MG63 (cell line): ENCODE measurements around the gene TMEM59L. TPM values are rescaled to one million over a fixed set of nuclear protein-coding genes. Genes with fewer than 3 reads are reported as not detected.
"Not testable (repeated sequence)": the region's sequence is repeated elsewhere in the genome, so short reads cannot be mapped to it uniquely, and the experiment has no call there.

ENCODE experiments used
- DNase-seq: peaks from one replicate; pipeline ENCODE4 v3.0.0-alpha.2; 2020
- H3K27me3 ChIP-seq: fragments of 250-450 bp; sonication (Bioruptor Pico); 2 replicates; pipeline ENCODE4 v1.5.1; 2020; ENCODE audit warnings: mild to moderate bottlenecking, moderate library complexity
- H3K36me3 ChIP-seq: fragments of 250-450 bp; sonication (Bioruptor Pico); 2 replicates; pipeline ENCODE4 v1.5.1; 2020; ENCODE audit warnings: mild to moderate bottlenecking, moderate library complexity
- H3K4me3 ChIP-seq: fragments of 250-450 bp; sonication (Bioruptor Pico); 2 replicates; pipeline ENCODE4 v1.5.1; 2020; ENCODE audit warnings: mild to moderate bottlenecking, moderate library complexity
- H3K9me3 ChIP-seq: fragments of 250-450 bp; sonication (Bioruptor Pico); 2 replicates; pipeline ENCODE4 v1.5.1; 2020; ENCODE audit warnings: mild to moderate bottlenecking, moderate library complexity
- total RNA-seq: library from RNA; depleted of rRNA; stranded (reverse); fragments of >200 nt; shearing (Covaris generic); gene quantifications from 2 replicates; pipeline ENCODE4 v1.2.3, GENCODE V29; 2014; ENCODE audit warnings: low replicate concordance

TMEM59L gene
- total RNA-seq, 1 experiment from 2014 or later, result 0.36 TPM

DNA sequence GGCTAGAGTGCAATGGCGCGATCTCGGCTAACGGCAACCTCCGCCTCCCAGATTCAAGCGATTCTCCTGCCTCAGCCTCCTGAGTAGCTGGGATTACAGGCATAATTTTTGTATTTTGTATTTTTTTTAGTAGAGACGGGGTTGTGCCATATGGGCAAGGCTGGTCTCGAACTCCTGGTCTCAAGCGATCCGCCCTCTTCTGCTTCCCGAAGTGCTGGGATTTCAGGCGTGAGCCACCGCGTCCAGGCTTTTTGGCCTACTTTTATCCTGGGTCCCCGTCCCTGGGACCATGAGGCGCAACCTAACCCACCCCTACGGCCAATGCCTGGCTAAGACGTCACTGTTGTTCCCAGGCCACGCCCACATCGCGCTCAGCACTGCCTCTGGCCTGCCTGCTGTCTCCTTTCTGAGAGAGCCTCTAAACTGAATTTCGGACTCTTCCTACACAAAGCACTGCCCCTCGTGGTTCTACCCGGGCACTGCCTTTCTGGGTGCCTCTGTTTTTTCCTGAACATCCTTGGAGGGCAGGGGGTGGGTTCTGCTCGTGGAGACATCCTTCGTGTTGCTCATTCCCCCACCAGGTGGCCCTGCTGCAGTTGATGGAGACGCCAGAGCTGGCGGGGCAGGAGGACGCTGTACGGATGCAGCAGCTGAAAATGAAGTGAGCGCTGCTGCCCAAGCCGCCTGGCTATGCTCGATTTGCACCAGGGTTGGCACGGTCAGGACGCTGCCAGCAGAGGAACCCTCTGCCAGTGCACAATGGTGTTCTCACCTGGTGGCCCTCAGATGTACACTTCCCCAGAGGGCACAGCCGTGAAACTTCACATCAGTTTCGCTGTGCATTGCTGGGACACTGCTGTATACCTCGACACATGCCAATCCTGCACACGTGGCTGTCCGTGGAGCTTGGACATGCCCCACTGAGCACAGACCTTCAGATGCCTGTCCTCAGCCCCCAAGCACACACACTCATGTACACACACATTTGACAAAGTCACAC is 22.1 kb upstream of the TMEM59L start:
- Histone ChIP-seq H3K4me3 (no peak overlapping the region), H3K9me3 (no peaks in the 10 kb centered on the region), H3K27me3 (no peaks in the 10 kb centered on the region), H3K36me3 (peaks cover 17% of the 10 kb centered on the region)
- DNase-seq, result no peak

DNA sequence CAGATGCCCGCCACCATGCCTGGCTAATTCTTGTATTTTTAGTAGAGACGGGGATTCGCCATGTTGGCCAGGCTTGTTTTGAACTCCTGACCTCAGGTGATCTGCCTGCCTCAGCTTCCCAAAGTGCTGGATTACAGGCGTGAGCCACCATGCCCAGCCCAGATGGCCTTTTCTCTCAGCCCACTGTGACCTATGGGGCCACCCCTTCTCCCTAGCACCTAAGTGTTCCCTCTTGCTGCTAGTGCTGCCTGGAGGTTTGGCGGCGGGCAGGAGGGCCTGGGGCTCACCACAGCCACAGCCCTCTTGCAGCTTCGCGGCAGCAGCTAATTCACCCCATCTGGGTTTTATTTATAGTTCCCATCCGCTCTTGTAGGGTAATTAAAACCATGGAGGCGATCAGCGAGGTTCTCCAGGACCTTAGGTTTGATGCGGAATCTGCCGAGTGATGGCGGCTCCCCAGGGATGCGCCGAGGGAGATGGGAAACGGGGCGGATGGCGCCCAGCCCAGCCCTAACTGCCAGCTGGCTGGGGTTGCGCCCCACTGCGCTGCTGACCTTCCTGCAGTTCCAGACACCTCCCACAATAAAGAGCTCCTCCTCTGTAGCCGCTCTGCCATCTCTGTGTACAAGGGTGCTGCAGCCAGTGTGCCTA is 20.8 kb upstream of the TMEM59L start:
- H3K27me3 ChIP-seq, result no peaks in the 10 kb centered on the region
- no peaks in the 10 kb centered on the region for H3K9me3 ChIP-seq
- peaks cover 17% of the 10 kb centered on the region for H3K36me3 ChIP-seq
- no peak for DNase-seq
- no peak overlapping the region for H3K4me3 ChIP-seq

DNA sequence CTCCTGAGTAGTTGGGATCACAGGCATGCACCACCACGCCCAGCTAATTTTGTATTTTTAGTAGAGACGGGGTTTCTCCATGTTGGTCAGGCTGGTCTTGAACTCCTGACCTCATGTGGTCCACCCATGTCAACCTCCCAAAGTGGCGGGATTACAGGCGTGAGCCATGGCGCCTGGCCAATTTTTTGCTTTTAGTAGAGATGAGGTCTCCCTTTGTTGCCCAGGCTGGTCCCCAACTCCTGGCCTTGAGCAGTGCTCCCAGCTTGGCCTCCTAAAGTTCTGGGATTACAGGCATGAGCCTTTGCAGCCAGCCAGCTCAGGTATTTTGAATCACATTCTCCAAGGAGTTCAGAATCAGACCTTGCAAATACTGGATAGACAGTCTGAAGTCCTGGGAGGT is 19.9 kb upstream of the TMEM59L start:
- not testable (repeated sequence) for H3K9me3 ChIP-seq, DNase-seq, H3K4me3 ChIP-seq, H3K27me3 ChIP-seq
- peaks cover 17% of the 10 kb centered on the region for H3K36me3 ChIP-seq

DNA sequence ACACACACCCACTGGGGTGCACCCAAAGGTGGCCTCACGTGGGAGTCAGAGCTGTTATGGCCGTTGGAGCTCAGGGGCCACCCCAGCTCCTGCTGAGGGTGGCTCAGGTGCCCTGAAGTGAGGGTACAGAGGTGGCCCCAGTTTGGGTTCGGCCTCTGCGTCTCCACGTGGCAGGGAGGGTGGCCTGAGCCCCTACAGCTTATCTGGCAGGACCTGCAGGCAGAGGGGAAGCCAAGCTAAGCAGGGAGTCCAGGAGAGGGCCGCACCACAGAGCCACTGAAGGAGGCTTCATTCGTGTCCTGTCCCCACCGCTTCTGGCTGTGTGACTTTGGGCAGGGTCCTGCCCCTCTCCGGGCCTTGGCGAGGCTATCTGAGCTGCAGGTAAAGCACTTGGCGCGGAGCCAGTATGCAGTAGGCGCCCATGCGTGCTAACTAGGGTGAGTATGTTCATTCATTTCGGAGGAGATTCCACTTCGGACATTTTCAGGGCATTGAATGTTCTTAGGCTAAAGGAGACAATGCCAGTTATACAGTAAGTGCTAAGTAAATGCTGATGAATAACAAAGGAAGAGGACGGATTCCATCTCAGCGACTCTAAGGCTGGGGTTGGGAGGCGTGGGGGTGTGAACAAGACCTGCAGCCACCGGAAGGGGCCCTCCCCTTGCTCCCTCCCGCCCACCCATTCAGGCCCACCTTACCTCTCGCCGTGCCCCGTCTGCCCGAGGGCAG is 19.1 kb upstream of the TMEM59L start:
- Histone ChIP-seq H3K9me3 (no peaks in the 10 kb centered on the region), H3K27me3 (no peaks in the 10 kb centered on the region), H3K36me3 (peaks cover 17% of the 10 kb centered on the region), H3K4me3 (no peak overlapping the region)
- DNase-seq, result no peak

DNA sequence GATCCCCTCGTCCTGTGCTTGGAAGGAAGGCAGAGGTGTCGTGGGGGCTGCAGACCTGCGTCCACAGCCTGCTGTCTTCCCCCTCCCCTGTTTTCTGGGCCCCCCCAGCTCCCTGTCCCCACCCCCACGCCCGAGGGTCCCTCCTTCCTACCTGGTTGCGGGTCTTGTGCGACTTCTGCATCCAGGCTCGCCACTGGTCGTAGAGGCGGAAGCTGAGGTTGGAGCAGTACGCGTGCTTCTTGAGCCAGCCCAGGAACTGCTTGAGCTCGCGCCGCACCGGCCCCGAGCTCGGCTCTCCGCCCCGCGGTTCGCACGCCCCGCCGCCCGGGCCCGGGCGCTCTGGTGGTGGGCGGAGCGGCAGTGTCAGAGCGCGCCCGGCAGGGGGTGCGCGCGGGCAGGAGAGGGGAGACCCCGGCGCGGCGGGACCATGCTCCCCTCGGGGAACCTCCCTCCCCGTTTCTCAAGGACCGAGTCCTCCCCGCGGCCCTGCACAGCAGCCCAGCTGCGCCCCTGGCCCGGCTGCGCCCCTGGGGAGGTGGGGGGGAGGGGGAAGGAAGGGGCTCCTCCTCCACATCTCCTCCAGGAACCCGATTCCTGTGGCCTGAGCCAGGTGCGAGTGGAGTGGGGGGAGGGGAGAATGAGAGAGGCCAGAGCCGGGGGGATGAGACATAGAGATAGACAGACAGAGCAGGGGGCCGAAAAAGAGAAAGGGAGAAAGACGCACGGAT is 18.4 kb upstream of the TMEM59L start:
- no peaks in the 10 kb centered on the region for H3K27me3 ChIP-seq
- no peaks in the 10 kb centered on the region for H3K9me3 ChIP-seq
- peak overlapping the region; percentile 32 for H3K4me3 ChIP-seq
- DNase-seq, result peak; percentile 78
- H3K36me3 ChIP-seq, result peaks cover 17% of the 10 kb centered on the region

DNA sequence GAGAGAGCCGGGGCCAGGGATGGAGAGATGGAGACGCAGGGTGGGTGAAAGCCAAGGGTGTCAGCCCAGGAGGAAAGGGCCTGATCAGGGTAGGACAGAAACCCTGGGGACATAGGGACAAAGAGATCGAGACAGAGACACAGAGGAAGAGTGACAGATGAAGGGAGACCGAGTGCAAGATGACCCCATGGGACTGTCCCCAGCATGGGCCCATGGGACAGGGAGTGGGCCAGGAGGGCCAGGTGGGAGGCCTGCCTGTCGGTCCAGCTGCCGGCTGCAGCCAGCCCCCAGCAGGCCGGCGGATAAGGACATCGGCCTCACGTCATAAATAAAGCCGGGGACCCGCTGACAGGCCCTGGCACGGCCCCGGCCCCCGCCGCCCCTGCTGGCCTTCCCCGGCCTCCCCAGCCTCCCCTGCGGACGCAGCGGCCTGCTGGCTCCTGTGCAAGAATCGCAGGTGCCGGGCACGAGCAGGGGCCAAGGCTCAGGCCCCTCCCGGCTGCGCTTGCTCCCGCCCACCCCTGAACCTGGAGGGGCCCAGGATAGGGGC is 17.8 kb upstream of the TMEM59L start:
- no peaks in the 10 kb centered on the region for H3K9me3 ChIP-seq
- no peak for DNase-seq
- H3K27me3 ChIP-seq, result no peaks in the 10 kb centered on the region
- H3K4me3 ChIP-seq, result peak overlapping the region; percentile 32
- H3K36me3 ChIP-seq, result peaks cover 17% of the 10 kb centered on the region

DNA sequence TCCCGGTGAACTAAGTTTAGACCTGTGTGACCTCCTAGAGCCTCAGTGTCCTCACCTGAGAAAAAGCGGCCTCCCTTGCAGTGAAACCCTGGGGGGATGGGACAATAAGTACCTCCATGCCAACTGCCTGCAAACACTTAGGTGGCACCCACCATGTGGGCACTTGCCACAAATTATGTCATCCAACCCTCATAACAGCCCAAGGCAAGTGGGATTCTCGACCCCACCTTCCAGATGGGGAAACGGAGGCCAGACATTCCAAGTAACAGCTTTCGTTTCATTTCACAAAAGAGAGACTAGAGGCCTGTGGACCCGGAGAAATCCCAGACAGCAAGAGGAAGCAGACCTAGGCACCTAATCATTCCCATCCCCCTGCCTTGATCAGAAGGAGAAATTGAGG is 17.2 kb upstream of the TMEM59L start:
- Histone ChIP-seq H3K27me3 (no peaks in the 10 kb centered on the region), H3K9me3 (no peaks in the 10 kb centered on the region), H3K4me3 (no peak overlapping the region), H3K36me3 (peaks cover 14% of the 10 kb centered on the region)
- DNase-seq, result no peak

DNA sequence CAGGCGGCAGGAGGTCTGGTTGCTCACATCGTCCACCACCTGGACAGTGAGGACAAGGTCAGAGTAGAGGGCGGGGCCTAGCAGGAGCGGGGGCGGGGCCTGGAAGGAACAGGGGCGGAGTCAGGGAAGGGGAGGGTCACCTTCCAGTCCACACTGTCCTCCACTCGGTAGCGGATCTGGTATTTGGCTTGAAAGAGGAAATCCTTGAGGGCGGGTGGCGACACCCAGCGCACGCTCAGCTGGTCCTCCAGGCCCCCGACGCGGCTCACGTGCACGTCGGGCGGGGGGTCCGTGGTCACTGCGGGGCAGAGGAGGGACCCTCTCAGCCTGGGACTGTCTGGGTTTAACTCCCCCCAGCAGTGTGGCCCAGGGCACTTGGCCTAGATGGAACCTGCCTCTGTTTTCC is 15.9 kb upstream of the TMEM59L start:
- Histone ChIP-seq H3K27me3 (no peaks in the 10 kb centered on the region), H3K9me3 (no peaks in the 10 kb centered on the region), H3K36me3 (peaks cover 5% of the 10 kb centered on the region; the same call in 1 of the 2 replicates), H3K4me3 (no peak overlapping the region)
- peak; percentile 48 for DNase-seq

DNA sequence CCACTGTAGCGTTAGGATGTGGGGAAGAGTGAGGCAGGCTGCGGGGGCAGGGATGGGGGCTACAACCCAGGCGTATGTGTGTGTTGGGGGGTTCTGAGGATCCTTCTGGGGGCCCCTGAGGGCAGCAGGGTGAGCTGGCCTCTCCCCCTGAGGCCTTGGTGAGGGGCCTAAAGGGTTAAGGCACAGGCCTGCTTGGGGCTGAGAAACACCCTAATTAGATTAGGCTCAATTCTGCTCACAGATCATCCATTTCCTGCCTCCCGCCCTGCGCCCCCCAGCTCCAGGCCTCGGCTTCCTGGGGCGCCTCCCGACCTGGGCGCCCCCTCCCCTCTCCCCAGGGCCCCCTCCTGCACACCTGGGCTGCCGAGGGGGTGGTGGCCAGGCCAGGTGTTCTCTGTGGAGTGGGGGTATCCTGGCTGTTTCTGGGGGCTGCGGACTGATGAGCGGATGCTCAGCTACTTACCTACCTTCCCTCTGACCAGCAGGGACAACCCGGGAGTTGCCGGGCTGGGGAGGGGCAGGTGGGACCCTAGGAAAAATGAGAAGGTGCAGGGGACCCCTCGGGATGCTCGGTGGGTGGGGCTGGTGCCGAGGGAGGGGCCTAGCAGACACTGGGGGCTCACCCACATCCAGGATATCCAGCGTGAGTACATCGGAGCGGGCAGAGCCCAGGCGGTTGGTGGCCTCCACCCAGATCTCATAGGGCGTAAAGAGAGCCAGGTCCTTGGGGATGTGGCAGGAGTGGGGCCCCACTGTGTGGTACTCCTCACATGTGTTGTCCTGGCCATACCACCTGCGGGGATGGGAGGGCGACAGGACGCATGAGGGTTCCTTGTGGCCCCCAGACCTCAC is 14.6 kb upstream of the TMEM59L start:
- Histone ChIP-seq H3K27me3 (no peaks in the 10 kb centered on the region), H3K36me3 (no peaks in the 10 kb centered on the region), H3K9me3 (no peaks in the 10 kb centered on the region), H3K4me3 (no peak overlapping the region)
- DNase-seq, result no peak

DNA sequence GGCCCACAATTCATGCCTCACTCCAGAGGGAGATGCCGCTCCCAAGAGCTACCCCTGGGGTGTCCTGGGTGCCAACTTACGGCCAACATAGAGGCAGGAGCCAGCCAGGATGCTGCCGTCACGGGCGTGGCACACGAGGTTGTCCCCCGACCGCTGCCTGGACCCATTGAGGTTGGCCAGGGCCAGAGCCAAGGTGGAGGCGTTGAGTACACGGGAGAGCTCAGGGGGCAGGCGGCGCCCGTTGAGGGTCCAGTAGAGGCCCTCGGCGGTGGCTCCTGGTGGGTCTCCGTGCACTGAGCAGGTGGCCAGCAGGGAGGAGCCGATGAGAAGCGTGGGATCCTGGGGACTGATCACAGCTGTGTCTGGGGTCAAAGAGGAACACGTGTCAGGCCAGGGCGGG is 13.2 kb upstream of the TMEM59L start:
- no peak for DNase-seq
- no peak overlapping the region for H3K4me3 ChIP-seq
- H3K27me3 ChIP-seq, result no peaks in the 10 kb centered on the region

DNA sequence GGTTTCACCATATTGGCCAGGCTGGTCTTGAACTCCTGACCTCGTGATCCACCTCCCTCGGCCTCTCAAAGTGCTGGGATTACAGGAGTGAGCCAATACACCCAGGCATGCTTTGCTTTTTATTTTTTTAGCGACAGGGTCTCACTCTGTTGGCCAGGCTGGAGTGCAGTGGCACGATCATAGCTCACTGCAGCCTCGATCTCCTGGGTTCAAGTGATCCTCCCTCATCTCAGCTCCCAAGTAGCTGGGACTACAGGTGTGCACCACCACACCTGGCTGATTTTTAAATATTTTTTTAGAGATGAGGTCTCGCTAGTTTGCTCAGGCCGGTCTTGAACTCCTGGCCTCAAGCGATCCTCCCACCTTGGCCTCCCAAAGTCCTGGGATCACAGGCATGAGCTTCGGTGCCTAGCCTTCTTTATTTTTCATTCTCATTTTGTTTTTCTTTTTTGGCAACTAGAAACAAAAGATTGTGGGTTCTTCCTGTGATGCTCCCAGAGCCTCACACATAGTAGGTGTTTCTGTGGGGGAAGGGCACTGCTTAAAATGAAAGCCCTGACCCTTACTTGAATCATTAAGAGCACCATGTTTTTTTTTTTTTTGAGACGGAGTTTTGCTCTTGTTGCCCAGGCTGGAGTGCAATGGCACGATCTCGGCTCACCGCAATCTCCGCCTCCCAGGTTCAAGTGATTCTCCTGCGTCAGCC is 11.8 kb upstream of the TMEM59L start:
- H3K9me3 ChIP-seq, H3K36me3 ChIP-seq, H3K4me3 ChIP-seq, DNase-seq, H3K27me3 ChIP-seq: not testable (repeated sequence)

More for the DNA sequence above, 13.2 kb upstream of the TMEM59L start:
- Histone ChIP-seq H3K9me3 (no peaks in the 10 kb centered on the region), H3K36me3 (no peaks in the 10 kb centered on the region)

DNA sequence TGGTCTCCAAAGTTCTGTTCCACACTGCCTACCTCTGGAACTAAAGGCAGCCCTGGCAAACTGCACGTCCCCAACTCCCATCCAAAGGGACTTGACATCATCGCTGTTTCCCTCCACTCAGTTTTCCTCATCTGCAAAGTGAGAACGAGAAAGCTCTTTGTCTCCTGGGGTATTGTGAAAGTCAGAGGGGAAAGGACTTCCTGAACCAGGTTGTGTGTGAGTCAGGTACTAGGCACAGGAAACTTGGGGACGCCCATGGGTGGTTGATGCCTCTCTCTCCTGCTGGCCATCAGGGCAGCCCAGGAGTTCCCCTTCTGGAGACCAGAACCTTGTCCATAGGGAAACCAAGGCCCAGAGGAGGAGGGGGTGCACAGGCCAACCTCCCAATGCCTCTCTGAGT is 10.8 kb upstream of the TMEM59L start:
- H3K27me3 ChIP-seq, result peaks cover 8% of the 10 kb centered on the region
- no peak overlapping the region for H3K4me3 ChIP-seq
- no peak for DNase-seq
- no peaks in the 10 kb centered on the region for H3K9me3 ChIP-seq
- H3K36me3 ChIP-seq, result no peaks in the 10 kb centered on the region

DNA sequence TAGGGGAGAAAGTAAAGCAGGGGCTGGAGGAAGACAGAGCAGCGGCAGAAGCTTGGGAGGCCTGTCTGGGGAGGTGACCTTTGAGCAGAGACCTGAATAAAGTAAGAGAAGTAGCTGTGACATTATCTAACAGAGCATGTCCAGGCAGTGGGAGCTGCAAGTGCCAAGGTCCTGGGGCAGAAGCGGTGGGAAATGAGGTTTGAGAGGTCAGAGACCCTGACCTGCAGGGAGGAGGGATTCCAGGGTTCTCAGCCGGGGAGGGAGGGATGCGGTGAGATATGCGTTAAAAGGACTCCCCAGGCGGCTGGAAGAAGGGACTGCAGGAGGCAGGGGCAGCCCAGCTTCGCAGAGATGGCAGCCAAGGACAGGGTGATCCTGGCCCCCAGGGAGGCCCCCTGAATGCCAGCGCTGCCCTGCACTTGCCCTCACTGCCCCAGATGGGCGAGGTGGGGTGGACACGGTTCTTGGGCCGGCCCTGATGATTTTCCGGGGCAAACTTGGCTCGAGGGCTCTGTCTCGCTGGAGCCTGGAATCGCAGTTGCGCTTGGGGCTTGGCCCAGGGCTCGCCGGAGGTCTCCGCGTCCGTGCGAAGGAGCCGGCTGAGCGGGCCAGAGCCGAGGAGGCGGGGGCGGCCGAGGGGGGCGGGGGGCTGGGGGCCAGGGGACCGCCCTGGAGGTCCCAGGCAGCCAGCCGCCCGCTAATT is 9.3 kb upstream of the TMEM59L start:
- DNase-seq, result no peak
- H3K9me3 ChIP-seq, result no peaks in the 10 kb centered on the region
- peaks cover 20% of the 10 kb centered on the region for H3K27me3 ChIP-seq
- no peaks in the 10 kb centered on the region for H3K36me3 ChIP-seq
- no peak overlapping the region for H3K4me3 ChIP-seq

DNA sequence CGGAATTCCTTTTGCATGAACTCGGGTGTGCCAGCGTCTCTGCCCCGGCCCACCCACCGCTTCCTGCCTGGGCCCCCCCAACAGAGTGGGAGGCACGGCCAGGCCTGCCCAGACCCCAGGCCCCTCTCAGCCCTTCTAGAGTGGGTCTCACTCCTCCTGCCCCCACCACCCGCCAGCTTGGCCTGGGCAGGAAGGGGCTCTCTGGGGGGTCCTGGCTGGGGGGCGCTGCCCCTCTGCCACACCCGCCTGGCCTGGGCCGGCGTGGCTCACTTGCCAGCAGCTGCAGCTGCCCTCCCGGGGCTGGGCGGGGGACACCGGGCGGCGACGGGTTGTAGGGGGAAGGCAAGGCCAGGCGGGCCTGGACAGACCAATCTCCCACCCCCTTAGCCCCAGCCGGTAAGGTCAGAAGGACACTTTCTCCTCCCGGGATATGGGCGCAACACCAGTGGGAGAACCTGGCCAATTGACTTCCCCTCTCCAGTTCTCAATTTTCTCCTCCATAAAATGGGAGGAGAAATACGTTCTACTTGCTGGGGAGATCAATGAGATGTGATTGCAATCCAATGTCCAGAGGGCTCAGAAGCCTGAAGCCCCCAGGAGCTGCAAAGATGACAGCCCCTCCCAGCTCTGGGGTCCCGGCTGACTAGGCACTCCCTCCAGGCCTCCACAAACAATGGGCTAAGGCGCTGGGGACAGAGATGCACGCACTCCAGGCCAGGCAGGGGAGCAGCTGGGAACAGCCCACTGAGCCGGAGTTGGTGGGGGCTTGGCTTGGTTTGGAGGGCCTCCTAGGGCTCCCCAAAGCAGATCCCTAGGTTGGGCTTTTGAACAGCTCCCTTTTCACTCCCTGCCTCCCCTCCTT is 8.5 kb upstream of the TMEM59L start:
- Histone ChIP-seq H3K27me3 (peaks cover 20% of the 10 kb centered on the region), H3K4me3 (no peak overlapping the region)

More for the DNA sequence above, 8.5 kb upstream of the TMEM59L start:
- no peak for DNase-seq
- Histone ChIP-seq H3K9me3 (no peaks in the 10 kb centered on the region), H3K36me3 (no peaks in the 10 kb centered on the region)
